ENCODE results near the gene ANKZF1.

Gene ANKZF1

GRCh38 chr2:219204425-219205164 is 25.0 kb upstream of the ANKZF1 start:
- TF ChIP-seq CTCF (IDR thresholded peaks at IDR 0.05; ENCODE audit: low read depth, low read length) = no peak
- H3K27me3 ChIP-seq = no peaks in the 10 kb centered on the region
- no peaks in the 10 kb centered on the region for H3K9me3 ChIP-seq
- no peak for DNase-seq
- peaks cover 3% of the 10 kb centered on the region; the same call in 1 of the 2 replicates for H3K36me3 ChIP-seq
- H3K4me3 ChIP-seq (ENCODE audit: low read depth, low read length) = no peak overlapping the region
- H3K4me1 ChIP-seq = peaks cover 11% of the 10 kb centered on the region

- peaks cover 11% of the 10 kb centered on the region for H3K4me1 ChIP-seq
- no peak for TF ChIP-seq CTCF (IDR thresholded peaks at IDR 0.05; ENCODE audit: low read depth, low read length)
- H3K27me3 ChIP-seq = no peaks in the 10 kb centered on the region
- H3K4me3 ChIP-seq (ENCODE audit: low read depth, low read length) = no peak overlapping the region
- DNase-seq = no peak
- H3K36me3 ChIP-seq = peaks cover 8% of the 10 kb centered on the region
- no peaks in the 10 kb centered on the region for H3K9me3 ChIP-seq
Observed at GRCh38 chr2:219205165-219205538, 24.5 kb upstream of the ANKZF1 start.

GRCh38 chr2:219205981-219206327 is 23.7 kb upstream of the ANKZF1 start:
- DNase-seq = no peak
- H3K4me1 ChIP-seq = peaks cover 11% of the 10 kb centered on the region
- TF ChIP-seq CTCF (IDR thresholded peaks at IDR 0.05; ENCODE audit: low read depth, low read length) = no peak
- H3K27me3 ChIP-seq = no peaks in the 10 kb centered on the region
- H3K36me3 ChIP-seq = peaks cover 16% of the 10 kb centered on the region
- H3K9me3 ChIP-seq = no peaks in the 10 kb centered on the region
- peak overlapping the region; percentile 71 for H3K4me3 ChIP-seq (ENCODE audit: low read depth, low read length)

GRCh38 chr2:219206328-219207133 is 23.1 kb upstream of the ANKZF1 start, which contains the start of gene ZFAND2B:
Gene ZFAND2B (plus strand): TSS chr2:219206782. CDS start chr2:219206988, 206 bp downstream.
- Histone ChIP-seq H3K4me1 (peaks cover 11% of the 10 kb centered on the region), H3K36me3 (peaks cover 20% of the 10 kb centered on the region), H3K27me3 (no peaks in the 10 kb centered on the region), H3K9me3 (no peaks in the 10 kb centered on the region), H3K4me3 (ENCODE audit: low read depth, low read length) (peak within 1 kb of the TSS; percentile 71)
- 0 out of 2 replicates have a peak, but pooled peaks have one; percentile 13 for TF ChIP-seq CTCF (IDR thresholded peaks at IDR 0.05; ENCODE audit: low read depth, low read length)
- peak; percentile 97 for DNase-seq

- Histone ChIP-seq H3K9me3 (no peaks in the 10 kb centered on the region), H3K36me3 (peaks cover 25% of the 10 kb centered on the region), H3K4me3 (ENCODE audit: low read depth, low read length) (peak overlapping the region; percentile 71), H3K4me1 (peaks cover 11% of the 10 kb centered on the region), H3K27me3 (no peaks in the 10 kb centered on the region)
- no peak for DNase-seq
- no peak for TF ChIP-seq CTCF (IDR thresholded peaks at IDR 0.05; ENCODE audit: low read depth, low read length)
Observed at GRCh38 chr2:219207134-219207883, 22.3 kb upstream of the ANKZF1 start.

All from BE2C (cell line).